ENCODE results near the gene OCRL. TPM values are rescaled to one million over a fixed set of nuclear protein-coding genes. Genes with fewer than 3 reads are reported as not detected.
"Not testable (repeated sequence)": the region's sequence is repeated elsewhere in the genome, so short reads cannot be mapped to it uniquely, and the experiment has no call there.

OCRL gene
- total RNA-seq, 1 donor from 2014 or later: 12.3 TPM

- DNase-seq (ENCODE audit: low spot score): no peak
Measured at GRCh38 chrX:129534816-129535578, 5.1 kb upstream of the OCRL start.

- no peak for DNase-seq (ENCODE audit: low spot score)
Measured at GRCh38 chrX:129540722-129541184, 694 bp downstream of the OCRL start.

GRCh38 chrX:129544780-129545179 lies 4.7 kb downstream of the OCRL start:
- DNase-seq (ENCODE audit: low spot score): no peak

- DNase-seq (ENCODE audit: low spot score): no peak
Measured at GRCh38 chrX:129545408-129545807, 5.3 kb downstream of the OCRL start.

- no peak for DNase-seq (ENCODE audit: low spot score)
Measured at GRCh38 chrX:129549124-129549523, 9.1 kb downstream of the OCRL start.

GRCh38 chrX:129553619-129554288 lies 13.7 kb downstream of the OCRL start:
- DNase-seq (ENCODE audit: low spot score): no peak

GRCh38 chrX:129554816-129555215 lies 14.8 kb downstream of the OCRL start:
- not testable (repeated sequence) for DNase-seq (ENCODE audit: low spot score)

- no peak for DNase-seq (ENCODE audit: low spot score)
Measured at GRCh38 chrX:129556806-129557315, 16.8 kb downstream of the OCRL start.

GRCh38 chrX:129557844-129558480 lies 17.9 kb downstream of the OCRL start:
- DNase-seq (ENCODE audit: low spot score): peak; percentile 40

- no peak for DNase-seq (ENCODE audit: low spot score)
Measured at GRCh38 chrX:129559783-129560182, 19.7 kb downstream of the OCRL start.

- DNase-seq (ENCODE audit: low spot score): no peak
Measured at GRCh38 chrX:129561453-129561852, 21.4 kb downstream of the OCRL start.

- DNase-seq (ENCODE audit: low spot score): not testable (repeated sequence)
Measured at GRCh38 chrX:129564345-129564744, 24.3 kb downstream of the OCRL start.

GRCh38 chrX:129565046-129565650 lies 25.1 kb downstream of the OCRL start:
- DNase-seq (ENCODE audit: low spot score): peak; percentile 44

GRCh38 chrX:129566073-129566472 lies 26.0 kb downstream of the OCRL start:
- peak; percentile 15 for DNase-seq (ENCODE audit: low spot score)

GRCh38 chrX:129568349-129568748 lies 28.3 kb downstream of the OCRL start:
- no peak for DNase-seq (ENCODE audit: low spot score)

GRCh38 chrX:129572422-129572821 lies 32.4 kb downstream of the OCRL start:
- DNase-seq (ENCODE audit: low spot score): no peak

GRCh38 chrX:129573652-129574051 lies 33.6 kb downstream of the OCRL start:
- not testable (repeated sequence) for DNase-seq (ENCODE audit: low spot score)

GRCh38 chrX:129574214-129574613 lies 34.2 kb downstream of the OCRL start:
- DNase-seq (ENCODE audit: low spot score): no peak

- no peak for DNase-seq (ENCODE audit: low spot score)
Measured at GRCh38 chrX:129576539-129576938, 36.5 kb downstream of the OCRL start.

- DNase-seq (ENCODE audit: low spot score): peak; percentile 80
Measured at GRCh38 chrX:129577473-129577872, 37.4 kb downstream of the OCRL start.

- DNase-seq (ENCODE audit: low spot score): no peak
Measured at GRCh38 chrX:129577877-129578276, 37.8 kb downstream of the OCRL start.

- DNase-seq (ENCODE audit: low spot score): no peak
Measured at GRCh38 chrX:129581904-129582303, 41.8 kb downstream of the OCRL start.

Data from umbilical cord (tissue), 2 donors.